GM12878 (cell line): ENCODE measurements around the gene GPN2. TPM values are rescaled to one million over a fixed set of nuclear protein-coding genes. Genes with fewer than 3 reads are reported as not detected.

Source experiments
- ATAC-seq: fragments of 200-7000 bp; cut with Tn5 transposase; 3 replicates; pipeline ENCODE4 v1.9.1; 2020; ENCODE audit warnings: mild to moderate bottlenecking, moderate library complexity
- BruUV-seq: library from RNA; stranded (reverse); fragments of 400-500 nt; replicated peaks from 2 replicates; lab custom pipeline; 2021; lab: Mats Ljungman, UMichigan
- CTCF ChIA-PET: fragments of 300-600 bp; sonication (Branson Sonifier 250); formaldehyde crosslinking; extraction: SDS; loops from one replicate; lab custom pipeline; 2021; ENCODE audit warnings: inconsistent platforms; lab: Yijun Ruan, JAX
- POLR2A ChIA-PET: fragments of 350-600 bp; formaldehyde crosslinking; extraction: SDS; loops from one replicate; lab custom pipeline; 2021; ENCODE audit warnings: inconsistent platforms; lab: Charles Lee
- RAD21 ChIA-PET: fragments of 300-600 bp; sonication (Branson Sonifier 250); formaldehyde crosslinking; loops from one replicate; lab custom pipeline; 2023; ENCODE audit warnings: antibody characterized with exemption; ENCODE audit not compliant: unreplicated experiment; lab: Charles Lee
- SMC1A ChIA-PET: fragments of 300-600 bp; sonication (Branson Sonifier 250); formaldehyde crosslinking; loops from one replicate; lab custom pipeline; 2023; ENCODE audit not compliant: unreplicated experiment, uncharacterized antibody; lab: Charles Lee
- DNase-seq: peaks from one replicate; pipeline ENCODE4 v3.0.0-alpha.2; 2011; ENCODE audit warnings: low read depth, low spot score
- FAIRE-seq: peaks from 3 replicates; lab custom pipeline; 2011; peaks lifted over from hg19 to GRCh38; lab: Jason Lieb, UNC
- H2AFZ ChIP-seq: 2 replicates; pipeline ENCODE4 v1.6.0; 2011; ENCODE audit warnings: low read depth, low read length, control low read depth; ENCODE audit not compliant: control insufficient read depth
- H3K27ac ChIP-seq: 2 replicates; pipeline ENCODE4 v1.5.1; 2011; ENCODE audit warnings: control low read depth; ENCODE audit not compliant: control insufficient read depth, insufficient read depth
- H3K27me3 ChIP-seq, 2 experiments: replicated peaks in 1 of 2; 2 replicates each; pipeline versions ENCODE4 v1.6.0 to v1.6.1; 2011; ENCODE audit warnings: low read length in 1 of 2; ENCODE audit not compliant: control insufficient read depth in 2 of 2, insufficient read depth in 2 of 2
- H3K36me3 ChIP-seq, 2 experiments: 2 replicates each; pipeline ENCODE4 v1.5.1; 2011; ENCODE audit warnings: low read length in 1 of 2; ENCODE audit not compliant: control insufficient read depth in 2 of 2, insufficient read depth in 2 of 2
- H3K4me1 ChIP-seq: 2 replicates; pipeline ENCODE4 v1.6.1; 2011; ENCODE audit warnings: mild to moderate bottlenecking, low read length, moderate library complexity, mixed read lengths; ENCODE audit not compliant: control insufficient read depth, insufficient read depth
- H3K4me2 ChIP-seq: 2 replicates; pipeline ENCODE4 v1.6.0; 2011; ENCODE audit warnings: control low read depth; ENCODE audit not compliant: control insufficient read depth, insufficient read depth
- H3K4me3 ChIP-seq: fragments of 200-600 bp; sonication (generic); 2 replicates; pipeline ENCODE4 v1.5.1; 2016
- H3K79me2 ChIP-seq: 2 replicates; pipeline ENCODE4 v1.6.0; 2011; ENCODE audit warnings: low read length; ENCODE audit not compliant: control insufficient read depth, insufficient read depth
- H3K9ac ChIP-seq: 2 replicates; pipeline ENCODE4 v1.8.0; 2011; ENCODE audit warnings: low read length, control low read depth, mixed read lengths; ENCODE audit not compliant: control insufficient read depth, insufficient read depth
- H3K9me3 ChIP-seq: replicated peaks from 3 replicates; pipeline ENCODE4 v1.5.1; 2011; ENCODE audit warnings: mild to moderate bottlenecking, low read length; ENCODE audit not compliant: control insufficient read depth, insufficient read depth
- H4K20me1 ChIP-seq: 2 replicates; pipeline ENCODE4 v1.6.0; 2011; ENCODE audit not compliant: control insufficient read depth, insufficient read depth
- BCL11A ChIP-seq: IDR thresholded peaks from 2 replicates; pipeline ENCODE4 v1.6.1; 2011; ENCODE audit warnings: low read depth, low read length
- CBFB ChIP-seq: IDR thresholded peaks from 2 replicates; pipeline ENCODE4 v1.6.1; 2016; ENCODE audit warnings: antibody characterized with exemption, low read depth
- HDAC6 ChIP-seq: fragments of 200-600 bp; sonication (generic); IDR thresholded peaks from one replicate; pipeline ENCODE4 v1.8.0; 2017; ENCODE audit warnings: antibody characterized with exemption; ENCODE audit not compliant: unreplicated experiment
- IKZF2 ChIP-seq, 2 experiments: fragments of 450-650 bp; IDR thresholded peaks; 2 replicates each; pipeline ENCODE4 v1.6.1; 2017; ENCODE audit warnings: mild to moderate bottlenecking in 2 of 2, moderate library complexity in 2 of 2
- KAT2A ChIP-seq: conservative IDR thresholded peaks from 2 replicates; pipeline ENCODE4 v1.6.1; 2011; ENCODE audit warnings: low read depth, low read length; ENCODE audit not compliant: control insufficient read depth
- MEF2A ChIP-seq: IDR thresholded peaks from 2 replicates; pipeline ENCODE4 v1.6.1; 2011; ENCODE audit warnings: low read depth, mild to moderate bottlenecking, low read length, moderate library complexity; ENCODE audit not compliant: insufficient read depth
- MTA2 ChIP-seq: fragments of 450-650 bp; IDR thresholded peaks from 2 replicates; pipeline ENCODE4 v1.6.1; 2016; ENCODE audit warnings: low read depth, mild to moderate bottlenecking, moderate library complexity
- MYC ChIP-seq: IDR thresholded peaks from 2 replicates; pipeline ENCODE4 v1.6.1; 2011; ENCODE audit warnings: mild to moderate bottlenecking, low read length, moderate library complexity, inconsistent platforms; ENCODE audit not compliant: insufficient read depth, insufficient replicate concordance, insufficient read length, severe bottlenecking
- PML ChIP-seq: IDR thresholded peaks from 2 replicates; pipeline ENCODE4 v1.6.1; 2012; ENCODE audit warnings: low read length, inconsistent platforms
- POLR2A ChIP-seq: IDR thresholded peaks from 2 replicates; pipeline ENCODE4 v1.6.1; 2011; ENCODE audit warnings: low read depth, mild to moderate bottlenecking, low read length
- SIX5 ChIP-seq: IDR thresholded peaks from 2 replicates; pipeline ENCODE4 v1.6.1; 2011; ENCODE audit warnings: mild to moderate bottlenecking, low read depth, low read length, moderate library complexity; ENCODE audit not compliant: severe bottlenecking
- SP1 ChIP-seq: IDR thresholded peaks from one replicate; pipeline ENCODE4 v1.6.1; 2011; ENCODE audit warnings: low read depth, low read length
- YBX1 ChIP-seq: fragments of 450-650 bp; IDR thresholded peaks from 2 replicates; pipeline ENCODE4 v1.6.1; 2016; ENCODE audit warnings: antibody characterized with exemption
- ZNF207 ChIP-seq: fragments of 450-650 bp; IDR thresholded peaks from 2 replicates; pipeline ENCODE4 v1.6.1; 2014; ENCODE audit warnings: antibody characterized with exemption, mild to moderate bottlenecking, borderline replicate concordance
- ZNF274 ChIP-seq: IDR thresholded peaks from one replicate; pipeline ENCODE4 v1.8.0; 2011; ENCODE audit not compliant: insufficient read length, insufficient read depth
- WGBS: methylation state at CpG from one replicate; pipeline ENCODE4 v1.1.6; 2016; ENCODE audit warnings: low lambda C conversion rate; ENCODE audit not compliant: insufficient replicate concordance, insufficient coverage; ENCODE audit errors: missing lambda C conversion rate; 5-methylcytosine and 5-hydroxymethylcytosine counted together
- in situ Hi-C: fragments of 300-500 bp; cut with MboI; formaldehyde crosslinking; loops from 9 replicates; pipeline ENCODE4 v1.14.3; 2018; ENCODE audit warnings: mixed read lengths
- intact Hi-C: fragments of 100-400 bp; cut with micrococcal nuclease; formaldehyde crosslinking; loops from one replicate; pipeline ENCODE4 v1.14.2; 2022; ENCODE audit not compliant: unreplicated experiment
- polyA plus RNA-seq, 11 experiments: library from polyadenylated mRNA; depleted of rRNA in 4 of 11; unstranded in 6 of 11; stranded (reverse) in 5 of 11; fragments of >200 nt; fragmentation: Nextera tagmentation in 4 of 11; fragmentation: Illumina TruSeq in 1 of 11; extraction: Ambion mirVana in 4 of 11; extraction: Trizol in 1 of 11; gene quantifications; 1 replicate in 1 of 11; 2 replicates in 10 of 11; pipeline versions ENCODE4 v1.2.1 to v1.2.3, GENCODE V29; 2011 to 2016; ENCODE audit warnings: inconsistent platforms in 2 of 11, missing spikeins in 2 of 11, low read depth in 1 of 11
- total RNA-seq, 4 experiments: library from RNA; depleted of rRNA in 3 of 4; stranded (reverse); fragments of >200 nt in 3 of 4; fragmentation: Illumina TruSeq in 1 of 4; extraction: Trizol in 1 of 4; gene quantifications; 2 replicates each; pipeline versions ENCODE4 v1.2.1 to v1.2.3, GENCODE V29; 2013 to 2021
- TF ChIP-seq, protein P1 (sequence below): fragments of 150-350 bp; IDR thresholded peaks from 2 replicates; pipeline ENCODE4 v1.6.1; 2014; ENCODE audit warnings: mild to moderate bottlenecking, low read depth, low read length

GPN2 gene
- total and polyA plus RNA-seq, 10 of the 15 experiments (the other 5 are each of a cell fraction or from before 2014, with no cell fraction given), result 8.3 to 61.4 (median 23.3) TPM

DNA sequence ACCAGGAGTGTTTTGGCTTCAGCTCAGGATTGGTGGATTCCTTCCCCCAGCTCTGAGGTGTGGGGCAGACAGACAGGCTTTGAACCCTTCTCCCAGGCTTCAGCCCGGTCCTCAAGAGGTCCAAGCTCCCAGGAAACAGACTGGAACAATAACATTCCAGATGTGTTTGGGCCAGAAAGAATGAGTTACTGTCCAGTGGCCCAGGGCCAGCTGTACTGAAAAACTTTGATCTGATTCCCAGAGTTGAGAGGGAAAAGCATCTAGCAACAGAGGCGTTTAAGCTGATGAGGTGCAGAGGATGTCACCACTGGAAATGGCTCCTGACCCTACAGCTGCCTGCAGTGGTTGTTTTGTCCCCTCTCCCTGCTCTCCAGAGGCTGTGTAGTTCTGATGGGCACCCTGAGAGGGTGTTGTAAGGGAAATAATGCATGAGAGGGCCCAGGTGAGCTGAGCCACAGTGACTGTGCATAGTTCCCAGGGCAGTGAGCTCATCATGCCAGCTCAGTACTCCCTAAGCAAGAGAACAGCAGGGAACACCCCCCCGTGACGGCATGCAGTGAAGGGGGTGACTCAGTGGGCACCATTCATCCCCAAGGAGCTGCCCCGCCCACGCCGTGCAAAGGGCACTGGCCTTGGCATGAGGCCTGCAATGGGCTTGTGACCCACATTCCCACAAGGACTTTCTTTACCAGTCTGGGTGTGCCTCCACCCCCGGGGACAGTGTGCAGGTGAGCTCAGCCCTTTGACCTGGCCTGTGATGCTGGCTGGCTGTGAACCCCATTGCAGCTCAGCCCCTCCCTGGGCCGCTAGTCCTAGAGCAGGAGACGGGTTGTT is 40.9 kb downstream of the GPN2 start:
- Histone ChIP-seq H3K9ac (no peak overlapping the region), H3K27ac (no peak overlapping the region), H3K36me3 (peaks cover 38 to 47% of the 10 kb centered on the region in 2 experiments), H3K4me1 (no peaks in the 10 kb centered on the region), H3K4me3 (no peak overlapping the region), H4K20me1 (no peaks in the 10 kb centered on the region), H3K4me2 (no peak overlapping the region), H3K27me3 (no peaks in the 10 kb centered on the region), H3K9me3 (no peaks in the 10 kb centered on the region), H3K79me2 (peaks cover 1% of the 10 kb centered on the region; the same call in 1 of the 2 replicates), H2AFZ (no peak overlapping the region)
- intact Hi-C loops (no loop called here), in situ Hi-C loops (no loop called here)
- no peak for FAIRE-seq
- POLR2A ChIA-PET, result interaction anchor here (0.6 to 1.6 kb wide), 5 partner anchors 9 to 20 kb away, joined by 3 to 6 read pairs (median 5); no protein-coding TSS in a partner anchor
- SMC1A ChIA-PET, result interaction anchor here (2.1 to 2.3 kb wide), 2 partner anchors 28 to 38 kb away, joined by 6 to 8 read pairs; no protein-coding TSS in a partner anchor
- CTCF ChIA-PET, result interaction anchor here (0.5 to 2.6 kb wide), 9 partner anchors 10 to 247 kb away, joined by 3 to 15 read pairs (median 4); no protein-coding TSS in a partner anchor
- ATAC-seq, result no peak
- TF ChIP-seq POLR2A, result peak; percentile 14; the same call in 1 of the 2 replicates
- no peak for TF ChIP-seq MYC
- no peak for DNase-seq
- no TSS peak for BruUV-seq
- RAD21 ChIA-PET, result interaction anchor here (1.7 to 1.9 kb wide), 4 partner anchors 10 to 38 kb away, joined by 4 to 7 read pairs (median 6); no protein-coding TSS in a partner anchor
- WGBS, result 87% methylated on average over 10 of the region's 10 CpGs

DNA sequence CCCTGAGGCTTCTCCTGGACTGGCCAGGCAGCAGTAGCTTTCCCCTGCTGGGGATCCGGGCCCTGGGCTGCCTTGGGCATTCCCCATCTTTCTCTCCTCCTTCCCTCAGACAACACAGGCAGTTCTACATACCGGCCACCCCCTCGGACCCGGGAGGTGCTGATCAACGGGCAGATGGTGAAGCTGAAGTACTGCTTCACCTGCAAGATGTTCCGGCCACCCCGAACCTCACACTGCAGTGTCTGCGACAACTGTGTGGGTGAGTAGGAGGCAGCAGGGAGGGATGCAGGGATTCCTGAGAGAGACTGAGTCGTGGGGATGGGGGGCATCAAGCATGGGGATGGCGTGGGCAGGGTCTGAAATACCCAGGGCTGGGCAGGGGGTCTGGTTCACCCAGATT is 41.6 kb downstream of the GPN2 start:
- H3K4me2 ChIP-seq, result no peak overlapping the region
- intact Hi-C loops (no loop called here), in situ Hi-C loops (no loop called here)
- H4K20me1 ChIP-seq, result no peaks in the 10 kb centered on the region
- no peaks in the 10 kb centered on the region for H3K4me1 ChIP-seq
- ATAC-seq, result no peak
- no TSS peak for BruUV-seq
- DNase-seq, result no peak
- H3K9ac ChIP-seq, result no peak overlapping the region
- SMC1A ChIA-PET, result interaction anchor here (1.0 kb wide), 1 partner anchor 10 kb away, joined by 3 read pairs; no protein-coding TSS in a partner anchor
- no peak overlapping the region for H3K4me3 ChIP-seq
- H3K79me2 ChIP-seq, result peaks cover 1% of the 10 kb centered on the region; the same call in 1 of the 2 replicates
- peaks cover 35 to 41% of the 10 kb centered on the region in 2 experiments for H3K36me3 ChIP-seq
- no peak overlapping the region for H2AFZ ChIP-seq
- no peaks in the 10 kb centered on the region for H3K27me3 ChIP-seq
- CTCF ChIA-PET, result interaction anchor here (0.5 to 2.3 kb wide), 5 partner anchors 9 to 246 kb away, joined by 3 to 9 read pairs (median 4); no protein-coding TSS in a partner anchor
- no peak overlapping the region for H3K27ac ChIP-seq
- POLR2A ChIA-PET, result interaction anchor here (0.8 to 1.6 kb wide), 4 partner anchors 10 to 21 kb away, joined by 3 to 6 read pairs (median 4); no protein-coding TSS in a partner anchor
- FAIRE-seq, result no peak
- RAD21 ChIA-PET, result interaction anchor here (0.7 to 1.9 kb wide), 3 partner anchors 11 to 38 kb away, joined by 3 to 7 read pairs (median 6); no protein-coding TSS in a partner anchor
- 99% methylated on average over 9 of the region's 10 CpGs for WGBS
- no peaks in the 10 kb centered on the region for H3K9me3 ChIP-seq
- TF ChIP-seq CBFB (no peak), ZNF207 (no peak), MEF2A (no peak), HDAC6 (no peak), KAT2A (no peak), ZNF274 (no peak), SIX5 (no peak), YBX1 (no peak), BCL11A (no peak), SP1 (no peak), MTA2 (no peak), PML (no peak), IKZF2 (IDR thresholded peaks at IDR 0.05) (no peak)
- TF ChIP-seq, protein P1, sequence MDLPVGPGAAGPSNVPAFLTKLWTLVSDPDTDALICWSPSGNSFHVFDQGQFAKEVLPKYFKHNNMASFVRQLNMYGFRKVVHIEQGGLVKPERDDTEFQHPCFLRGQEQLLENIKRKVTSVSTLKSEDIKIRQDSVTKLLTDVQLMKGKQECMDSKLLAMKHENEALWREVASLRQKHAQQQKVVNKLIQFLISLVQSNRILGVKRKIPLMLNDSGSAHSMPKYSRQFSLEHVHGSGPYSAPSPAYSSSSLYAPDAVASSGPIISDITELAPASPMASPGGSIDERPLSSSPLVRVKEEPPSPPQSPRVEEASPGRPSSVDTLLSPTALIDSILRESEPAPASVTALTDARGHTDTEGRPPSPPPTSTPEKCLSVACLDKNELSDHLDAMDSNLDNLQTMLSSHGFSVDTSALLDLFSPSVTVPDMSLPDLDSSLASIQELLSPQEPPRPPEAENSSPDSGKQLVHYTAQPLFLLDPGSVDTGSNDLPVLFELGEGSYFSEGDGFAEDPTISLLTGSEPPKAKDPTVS, result no peak
